Measurements from ENCODE around the gene NPAS3. TPM values are rescaled to one million over a fixed set of nuclear protein-coding genes. Genes with fewer than 3 reads are reported as not detected.

NPAS3 gene
- total RNA-seq, 1 donor from 2014 or later: 2.5 TPM

- Histone ChIP-seq H3K27me3 (ENCODE audit: low read depth) (peaks cover 5% of the 10 kb centered on the region), H3K4me1 (no peaks in the 10 kb centered on the region), H3K27ac (replicated peaks) (no peak overlapping the region), H3K4me3 (no peak overlapping the region), H3K9me3 (replicated peaks) (no peaks in the 10 kb centered on the region), H3K36me3 (no peaks in the 10 kb centered on the region)
- no peak for DNase-seq
- intact Hi-C loops (cut with micrococcal nuclease): no loop called here
- TF ChIP-seq CTCF (IDR thresholded peaks at IDR 0.05; ENCODE audit: borderline replicate concordance): no peak
Measured at GRCh38 chr14:33551963-33552362, 613.3 kb downstream of the NPAS3 start.

GRCh38 chr14:33553706-33554278 is 615.1 kb downstream of the NPAS3 start:
- Histone ChIP-seq H3K27ac (replicated peaks) (no peak overlapping the region), H3K9me3 (replicated peaks) (no peaks in the 10 kb centered on the region), H3K27me3 (ENCODE audit: low read depth) (peaks cover 5% of the 10 kb centered on the region), H3K4me3 (no peak overlapping the region), H3K36me3 (no peaks in the 10 kb centered on the region), H3K4me1 (no peaks in the 10 kb centered on the region)
- TF ChIP-seq CTCF (IDR thresholded peaks at IDR 0.05; ENCODE audit: borderline replicate concordance): no peak
- DNase-seq: no peak
- intact Hi-C loops (cut with micrococcal nuclease): no loop called here

GRCh38 chr14:33554988-33555387 is 616.3 kb downstream of the NPAS3 start:
- intact Hi-C loops (cut with micrococcal nuclease): no loop called here
- peaks cover 5% of the 10 kb centered on the region for H3K27me3 ChIP-seq (ENCODE audit: low read depth)
- no peaks in the 10 kb centered on the region for H3K36me3 ChIP-seq
- no peak for TF ChIP-seq CTCF (IDR thresholded peaks at IDR 0.05; ENCODE audit: borderline replicate concordance)
- no peaks in the 10 kb centered on the region for H3K4me1 ChIP-seq
- no peak for DNase-seq
- no peak overlapping the region for H3K4me3 ChIP-seq
- H3K27ac ChIP-seq (replicated peaks): no peak overlapping the region
- H3K9me3 ChIP-seq (replicated peaks): no peaks in the 10 kb centered on the region

GRCh38 chr14:33555710-33556350 is 617.2 kb downstream of the NPAS3 start:
- Histone ChIP-seq H3K9me3 (replicated peaks) (no peaks in the 10 kb centered on the region), H3K4me1 (no peaks in the 10 kb centered on the region), H3K36me3 (no peaks in the 10 kb centered on the region), H3K27ac (replicated peaks) (no peak overlapping the region), H3K4me3 (no peak overlapping the region), H3K27me3 (ENCODE audit: low read depth) (peaks cover 5% of the 10 kb centered on the region)
- no peak for TF ChIP-seq CTCF (IDR thresholded peaks at IDR 0.05; ENCODE audit: borderline replicate concordance)
- intact Hi-C loops (cut with micrococcal nuclease): no loop called here
- no peak for DNase-seq

GRCh38 chr14:33556382-33557121 is 617.9 kb downstream of the NPAS3 start:
- no peaks in the 10 kb centered on the region for H3K9me3 ChIP-seq (replicated peaks)
- H3K27me3 ChIP-seq (ENCODE audit: low read depth): peaks cover 5% of the 10 kb centered on the region
- no peaks in the 10 kb centered on the region for H3K4me1 ChIP-seq
- intact Hi-C loops (cut with micrococcal nuclease): no loop called here
- no peak overlapping the region for H3K4me3 ChIP-seq
- DNase-seq: no peak
- no peak overlapping the region for H3K27ac ChIP-seq (replicated peaks)
- no peaks in the 10 kb centered on the region for H3K36me3 ChIP-seq
- TF ChIP-seq CTCF (IDR thresholded peaks at IDR 0.05; ENCODE audit: borderline replicate concordance): no peak
